SU-DHL-6 (cell line): ENCODE results near the gene DEPDC5.

ENCODE experiments used
- H2AFZ ChIP-seq: fragments of 200-600 bp; sonication (generic); 2 replicates; pipeline ENCODE4 v1.6.1; 2014; ENCODE audit warnings: low read depth, mild to moderate bottlenecking, moderate library complexity, mixed read lengths, antibody characterized with exemption, low read length; ENCODE audit not compliant: severe bottlenecking
- H3F3A ChIP-seq: fragments of 200-600 bp; shearing (Covaris generic); 2 replicates; pipeline ENCODE4 v1.6.0; 2016; ENCODE audit warnings: antibody characterized with exemption, mild to moderate bottlenecking; ENCODE audit not compliant: insufficient read depth
- H3K27ac ChIP-seq: fragments of 200-600 bp; sonication (generic); 2 replicates; pipeline ENCODE4 v1.5.1; 2016; ENCODE audit warnings: low read depth, mild to moderate bottlenecking, low read length, moderate library complexity, mixed read lengths
- H3K27me3 ChIP-seq: fragments of 200-600 bp; sonication (generic), shearing (Covaris generic); 2 replicates; pipeline ENCODE4 v1.6.0; 2014; ENCODE audit warnings: mild to moderate bottlenecking, low read length
- H3K36me3 ChIP-seq: fragments of 200-600 bp; sonication (generic); 2 replicates; pipeline ENCODE4 v1.6.1; 2014; ENCODE audit warnings: mild to moderate bottlenecking, low read length, mixed read lengths
- H3K4me2 ChIP-seq: fragments of 300-600, 200-600 bp; shearing (Covaris generic), sonication (generic); 2 replicates; pipeline ENCODE4 v1.6.0; 2014; ENCODE audit warnings: low read length, low read depth, mild to moderate bottlenecking; ENCODE audit not compliant: poor library complexity, severe bottlenecking
- H3K4me3 ChIP-seq: fragments of 200-600 bp; sonication (generic); 2 replicates; pipeline ENCODE4 v1.5.1; 2014; ENCODE audit warnings: antibody characterized with exemption, low read length, mild to moderate bottlenecking, mixed read lengths; ENCODE audit not compliant: insufficient read depth, poor library complexity, severe bottlenecking
- H3K79me2 ChIP-seq: fragments of 200-600 bp; sonication (generic); 2 replicates; pipeline ENCODE4 v1.6.1; 2014; ENCODE audit warnings: mild to moderate bottlenecking, low read length, moderate library complexity; ENCODE audit not compliant: insufficient read depth
- H3K9ac ChIP-seq: fragments of 200-600 bp; sonication (generic); 2 replicates; pipeline ENCODE4 v1.7.0; 2014; ENCODE audit warnings: mild to moderate bottlenecking, low read length
- H3K9me2 ChIP-seq: fragments of 200-600 bp; sonication (generic); replicated peaks from 2 replicates; pipeline ENCODE4 v1.6.1; 2014; ENCODE audit warnings: low read length; ENCODE audit not compliant: insufficient read depth
- H3K9me3 ChIP-seq: fragments of 200-600 bp; sonication (generic); 2 replicates; pipeline ENCODE4 v1.6.1; 2014; ENCODE audit warnings: low read length, mixed read lengths; ENCODE audit not compliant: insufficient read depth
- H4K20me1 ChIP-seq: fragments of 200-600 bp; sonication (generic); 2 replicates; pipeline ENCODE4 v1.6.1; 2014; ENCODE audit warnings: low read depth, mild to moderate bottlenecking, antibody characterized with exemption, low read length, moderate library complexity, mixed read lengths
- CTCF ChIP-seq: fragments of 200-600 bp; sonication (generic); IDR thresholded peaks from one replicate; pipeline ENCODE4 v1.5.1; 2017; ENCODE audit warnings: antibody characterized with exemption, mild to moderate bottlenecking, low read length, moderate library complexity; ENCODE audit not compliant: insufficient read depth, poor library complexity, severe bottlenecking
- EZH2phosphoT487 ChIP-seq: fragments of 200-600 bp; sonication (generic), shearing (Covaris generic); conservative IDR thresholded peaks from 2 replicates; pipeline ENCODE4 v1.6.1; 2018; ENCODE audit warnings: mild to moderate bottlenecking, antibody characterized with exemption, low read length, moderate library complexity, mixed read lengths

The DEPDC5 gene

GRCh38 chr22:31825513-31825912, 71.7 kb downstream of the DEPDC5 start:
- Histone ChIP-seq H3K9ac (no peak overlapping the region), H4K20me1 (no peaks in the 10 kb centered on the region), H3K4me3 (no peak overlapping the region), H3K9me2 (no peaks in the 10 kb centered on the region), H3K79me2 (no peaks in the 10 kb centered on the region), H3K27me3 (no peaks in the 10 kb centered on the region), H3K27ac (no peak overlapping the region), H3K9me3 (no peaks in the 10 kb centered on the region), H3K4me2 (no peak overlapping the region), H3K36me3 (peaks cover 12% of the 10 kb centered on the region; the same call in 1 of the 2 replicates), H3F3A (no peaks in the 10 kb centered on the region), H2AFZ (no peak overlapping the region)
- no peak for TF ChIP-seq CTCF
- no peak for TF ChIP-seq EZH2phosphoT487

GRCh38 chr22:31826443-31826842, 72.6 kb downstream of the DEPDC5 start:
- H3K9ac ChIP-seq = no peak overlapping the region
- no peak overlapping the region for H3K27ac ChIP-seq
- no peak overlapping the region for H3K4me2 ChIP-seq
- H3K9me2 ChIP-seq = no peaks in the 10 kb centered on the region
- H3K36me3 ChIP-seq = peaks cover 8% of the 10 kb centered on the region; the same call in 1 of the 2 replicates
- H3K79me2 ChIP-seq = no peaks in the 10 kb centered on the region
- TF ChIP-seq CTCF = no peak
- TF ChIP-seq EZH2phosphoT487 = no peak
- no peaks in the 10 kb centered on the region for H3F3A ChIP-seq
- H3K4me3 ChIP-seq = no peak overlapping the region
- no peaks in the 10 kb centered on the region for H4K20me1 ChIP-seq
- H2AFZ ChIP-seq = no peak overlapping the region
- no peaks in the 10 kb centered on the region for H3K27me3 ChIP-seq
- H3K9me3 ChIP-seq = no peaks in the 10 kb centered on the region

GRCh38 chr22:31828739-31829138, 74.9 kb downstream of the DEPDC5 start:
- H3K79me2 ChIP-seq = no peaks in the 10 kb centered on the region
- no peaks in the 10 kb centered on the region for H3F3A ChIP-seq
- no peak for TF ChIP-seq CTCF
- no peak for TF ChIP-seq EZH2phosphoT487
- H3K27me3 ChIP-seq = no peaks in the 10 kb centered on the region
- peaks cover 8% of the 10 kb centered on the region; the same call in 1 of the 2 replicates for H3K36me3 ChIP-seq
- H3K9ac ChIP-seq = no peak overlapping the region
- no peaks in the 10 kb centered on the region for H3K9me3 ChIP-seq
- H3K9me2 ChIP-seq = no peaks in the 10 kb centered on the region
- no peaks in the 10 kb centered on the region for H4K20me1 ChIP-seq
- no peak overlapping the region for H3K4me3 ChIP-seq
- H3K27ac ChIP-seq = no peak overlapping the region
- no peak overlapping the region for H3K4me2 ChIP-seq
- H2AFZ ChIP-seq = no peak overlapping the region

- H3F3A ChIP-seq = no peaks in the 10 kb centered on the region
- H3K4me2 ChIP-seq = no peak overlapping the region
- no peaks in the 10 kb centered on the region for H4K20me1 ChIP-seq
- H3K9me3 ChIP-seq = no peaks in the 10 kb centered on the region
- no peaks in the 10 kb centered on the region for H3K27me3 ChIP-seq
- no peak overlapping the region for H3K27ac ChIP-seq
- H3K9ac ChIP-seq = no peak overlapping the region
- H3K79me2 ChIP-seq = no peaks in the 10 kb centered on the region
- TF ChIP-seq CTCF (no peak), EZH2phosphoT487 (no peak)
- H3K36me3 ChIP-seq = peaks cover 8% of the 10 kb centered on the region; the same call in 1 of the 2 replicates
- H3K4me3 ChIP-seq = no peak overlapping the region
- no peak overlapping the region for H2AFZ ChIP-seq
- no peaks in the 10 kb centered on the region for H3K9me2 ChIP-seq
Measured at GRCh38 chr22:31829505-31829904, 75.7 kb downstream of the DEPDC5 start.
